GM19372 (cell line): Measurements from ENCODE around the gene FAM151A.

Source experiments
- ATAC-seq: cut with Tn5 transposase; IDR thresholded peaks from one replicate; pipeline ENCODE4 v1.9.1; 2021; ENCODE audit warnings: mild to moderate bottlenecking, low read depth, moderate library complexity; ENCODE audit not compliant: unreplicated experiment

Gene FAM151A

DNA sequence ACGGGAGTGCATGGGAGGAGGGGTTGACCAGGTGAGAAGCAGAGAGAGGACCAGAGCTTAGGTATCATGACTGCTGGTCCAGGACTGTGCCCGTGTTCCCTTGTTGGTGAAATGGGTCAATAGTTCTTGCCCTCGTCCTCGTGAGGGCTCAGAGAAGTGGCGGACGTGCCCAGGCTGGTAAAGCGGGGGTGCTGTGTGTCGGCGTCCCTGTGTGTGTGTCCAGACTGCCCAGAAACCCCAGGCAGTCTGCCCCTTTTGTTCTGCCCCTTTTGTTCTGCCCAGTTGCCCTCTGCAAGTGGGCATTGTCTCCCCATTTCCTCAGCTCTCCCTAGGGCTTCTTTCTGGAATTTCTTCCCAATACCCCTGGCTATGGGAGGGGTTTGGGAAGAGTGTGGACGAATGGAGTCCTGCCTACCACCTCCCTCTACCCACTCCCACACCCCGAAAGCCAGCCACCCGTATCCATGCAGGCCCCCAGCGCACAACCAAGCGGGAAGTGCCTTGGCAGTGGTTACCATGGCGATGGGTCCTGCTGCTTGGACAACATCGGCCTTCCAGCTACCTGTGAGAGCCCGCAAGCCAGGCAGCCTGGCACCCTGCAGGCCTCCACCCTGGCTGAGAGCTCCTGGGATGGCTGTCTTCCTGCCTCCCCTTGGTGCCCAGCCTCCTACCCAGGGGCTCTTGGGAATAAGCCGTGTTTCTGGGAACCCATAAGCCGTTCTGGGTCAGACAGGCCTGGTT is 40.6 kb downstream of the FAM151A start:
- no peak for ATAC-seq

DNA sequence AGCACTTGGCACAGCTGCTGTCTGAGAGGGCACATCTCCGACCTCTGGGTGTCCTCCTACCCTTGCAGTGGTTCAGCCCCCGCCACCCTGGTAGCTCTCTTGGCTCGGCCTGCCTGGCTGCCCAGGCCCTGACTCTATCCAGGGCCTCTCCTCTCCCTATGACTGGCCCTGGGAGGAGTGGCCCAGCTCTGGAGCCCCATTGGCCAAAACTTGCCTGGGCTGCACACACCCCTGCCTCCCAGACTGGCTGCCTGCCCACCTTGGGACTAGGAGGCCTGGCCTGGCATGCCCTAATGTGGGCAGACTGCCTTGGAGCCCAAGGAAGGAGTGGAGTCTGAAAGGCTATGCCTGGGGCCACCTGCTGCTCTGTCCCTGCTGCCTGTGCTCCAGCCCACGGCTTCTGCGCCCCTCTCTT is 41.7 kb downstream of the FAM151A start:
- ATAC-seq: no peak

DNA sequence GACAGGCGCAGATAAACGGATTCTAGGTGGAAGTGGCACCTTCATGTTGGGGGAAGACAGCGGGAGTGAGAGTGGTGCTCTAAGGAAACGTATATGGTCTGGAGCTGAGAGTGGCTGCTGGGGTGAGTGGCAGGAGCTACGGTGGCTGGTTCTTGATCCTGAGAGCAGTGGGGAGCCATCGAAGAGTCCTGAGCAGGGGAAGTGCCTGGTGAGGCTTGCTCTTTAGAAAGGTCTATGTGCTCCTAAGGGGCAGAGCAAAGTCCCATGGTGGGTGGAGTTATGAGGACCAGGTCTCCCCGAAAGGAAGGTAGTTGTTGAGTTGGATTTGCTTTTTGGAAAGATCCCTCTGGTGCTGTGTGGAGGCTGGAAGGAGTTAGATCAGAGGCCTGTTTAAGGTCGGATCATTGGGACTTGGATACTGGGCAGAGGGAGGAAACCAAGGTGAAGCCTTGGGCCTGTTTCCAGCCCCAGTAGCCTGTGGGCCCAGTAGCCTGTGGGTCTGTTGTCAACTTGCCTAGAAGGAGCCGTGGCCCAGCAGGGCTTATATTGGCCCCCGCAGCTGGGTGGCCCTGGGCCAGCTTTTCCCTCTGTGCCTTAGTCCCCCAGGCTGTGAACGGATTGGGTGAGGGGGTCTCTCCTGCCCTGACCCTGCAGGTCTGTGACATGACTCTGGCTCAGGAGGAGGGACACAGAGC is 42.3 kb downstream of the FAM151A start:
- ATAC-seq: no peak

DNA sequence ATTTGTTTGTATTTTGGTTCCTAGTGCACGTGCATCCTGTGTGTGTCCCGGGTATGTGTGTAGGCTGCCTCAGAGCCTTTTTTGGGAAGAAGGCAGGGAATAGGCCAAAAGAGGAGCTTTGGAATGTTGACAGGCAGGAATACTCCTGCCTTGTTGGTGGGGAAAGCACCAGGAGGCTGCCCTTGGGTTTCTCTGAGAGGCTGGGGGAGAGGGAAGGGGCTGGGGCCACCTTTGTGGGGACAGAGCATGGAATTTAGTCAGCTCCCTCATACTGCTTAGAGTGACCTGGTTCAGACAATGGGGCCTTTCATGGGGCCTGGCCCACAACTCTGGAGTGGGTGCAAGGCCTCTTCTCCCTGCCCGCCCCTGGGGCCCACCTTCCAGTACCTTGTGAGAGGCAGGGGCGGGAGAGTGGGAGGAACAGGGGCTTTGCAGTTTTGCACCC is 44.0 kb downstream of the FAM151A start:
- ATAC-seq: no peak

DNA sequence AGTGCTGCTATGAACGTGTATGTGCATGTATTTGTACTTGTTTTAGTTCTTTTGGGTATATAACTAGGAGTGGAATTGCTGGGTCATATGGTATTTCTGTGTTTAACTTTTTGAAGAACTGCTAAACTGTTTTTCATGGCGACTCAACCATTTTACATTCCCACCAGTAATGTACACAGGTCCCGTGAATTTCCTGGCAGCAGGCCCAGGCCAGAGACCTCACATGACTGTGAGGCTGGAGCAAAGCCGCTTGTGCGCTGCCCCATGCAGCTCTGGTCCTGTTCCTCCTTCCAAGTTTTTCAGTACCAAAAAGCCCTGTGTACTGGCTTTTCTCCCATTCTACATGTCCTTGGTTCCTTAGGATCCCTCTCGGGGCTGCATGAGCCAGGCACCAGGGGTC is 45.7 kb downstream of the FAM151A start:
- ATAC-seq: no peak

DNA sequence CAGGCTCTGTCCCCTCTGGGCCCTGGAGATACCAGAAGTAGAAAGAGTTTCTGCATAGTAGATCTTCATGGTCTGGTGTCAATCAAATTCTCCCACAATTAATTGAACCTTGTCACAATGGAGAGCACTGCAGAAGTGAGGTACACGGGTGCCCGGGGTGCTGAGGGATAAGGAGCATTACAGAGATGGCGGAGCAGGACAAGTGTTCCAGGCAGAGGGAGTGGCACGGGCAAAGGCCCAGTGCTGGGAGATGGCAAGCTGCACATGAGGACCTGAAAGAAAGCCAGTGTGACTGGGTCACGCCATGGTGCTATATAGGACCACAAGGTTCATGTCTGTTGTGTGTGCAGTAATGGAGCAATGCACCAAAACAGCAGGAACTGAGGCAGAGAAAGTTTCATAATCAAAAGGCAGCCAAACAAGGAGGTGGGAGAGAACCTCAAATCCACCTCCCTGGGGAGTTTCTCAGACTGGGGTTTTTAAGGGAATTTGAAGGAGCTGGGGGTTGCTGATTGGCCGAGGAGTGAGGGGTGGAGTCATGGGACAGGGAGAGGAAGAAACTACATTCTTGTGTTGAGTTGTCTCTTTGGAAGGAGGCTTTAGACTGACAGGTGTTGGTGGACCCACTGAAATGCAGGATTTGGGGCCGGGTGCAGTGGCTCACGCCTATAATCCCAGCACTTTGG is 47.6 kb downstream of the FAM151A start:
- ATAC-seq: no peak

DNA sequence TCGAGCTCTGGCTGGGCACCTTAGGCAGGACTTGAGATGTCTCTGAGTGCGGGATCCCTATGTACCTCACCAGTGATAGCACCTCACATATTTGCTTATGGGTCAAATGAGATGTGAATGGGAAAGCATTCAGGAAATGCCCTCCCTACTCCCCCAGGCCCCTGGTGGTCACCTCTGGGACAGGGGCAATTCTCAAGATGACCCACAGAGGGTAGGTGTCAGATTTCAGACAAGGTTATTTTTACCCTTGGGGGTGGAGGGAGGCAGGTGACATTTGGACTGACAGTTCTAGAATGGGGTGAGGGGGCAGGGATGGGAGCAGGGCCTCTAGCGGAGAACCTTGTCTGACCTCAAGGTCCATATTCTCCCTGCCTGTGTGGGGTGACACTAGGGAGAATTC is 48.2 kb downstream of the FAM151A start:
- ATAC-seq: no peak

DNA sequence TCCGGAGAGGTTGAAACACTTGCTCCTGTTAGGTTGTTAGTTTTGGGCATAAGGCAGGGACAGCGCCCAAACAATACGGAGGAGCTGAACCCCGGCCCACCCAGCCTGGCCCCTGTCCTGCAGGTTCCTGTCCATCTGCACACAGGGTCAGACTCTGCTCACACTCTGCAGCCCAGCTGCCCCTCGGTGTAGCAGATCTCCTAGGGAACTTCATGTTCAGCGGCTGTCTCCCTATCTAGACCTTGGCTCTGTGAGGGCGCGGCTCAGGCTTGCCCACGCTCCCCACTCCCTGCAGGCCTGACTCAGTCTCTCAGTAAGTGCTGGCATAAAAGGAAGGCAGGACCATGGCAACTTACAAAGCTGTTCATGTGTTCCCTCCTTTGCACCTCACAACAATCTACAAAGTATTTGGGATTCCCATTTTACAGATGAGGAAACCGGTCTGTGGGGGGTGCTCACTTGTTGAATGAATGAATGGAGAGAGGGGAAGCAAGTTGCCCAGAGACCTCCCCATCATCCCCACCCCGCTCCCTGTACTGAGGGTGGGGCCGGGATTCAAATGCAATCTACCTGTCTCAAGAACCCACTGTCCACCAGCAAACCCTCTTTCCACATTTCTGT is 49.1 kb downstream of the FAM151A start:
- ATAC-seq: no peak

DNA sequence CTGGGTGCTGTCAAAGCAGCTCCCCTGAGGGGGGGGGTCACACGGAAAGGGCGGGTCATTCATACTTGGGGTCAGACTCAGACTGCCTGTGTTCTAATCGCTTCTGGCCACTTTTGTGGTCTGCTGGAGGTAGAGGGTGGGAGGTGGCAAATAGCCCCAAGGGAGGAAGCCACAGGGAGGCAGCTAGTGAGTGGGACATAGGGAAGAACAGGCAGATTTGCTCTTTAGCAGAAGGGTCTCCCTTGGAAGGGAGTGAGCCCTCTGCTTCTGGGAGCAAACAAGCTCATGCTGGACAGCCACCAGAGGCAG is 50.8 kb downstream of the FAM151A start:
- no peak for ATAC-seq

DNA sequence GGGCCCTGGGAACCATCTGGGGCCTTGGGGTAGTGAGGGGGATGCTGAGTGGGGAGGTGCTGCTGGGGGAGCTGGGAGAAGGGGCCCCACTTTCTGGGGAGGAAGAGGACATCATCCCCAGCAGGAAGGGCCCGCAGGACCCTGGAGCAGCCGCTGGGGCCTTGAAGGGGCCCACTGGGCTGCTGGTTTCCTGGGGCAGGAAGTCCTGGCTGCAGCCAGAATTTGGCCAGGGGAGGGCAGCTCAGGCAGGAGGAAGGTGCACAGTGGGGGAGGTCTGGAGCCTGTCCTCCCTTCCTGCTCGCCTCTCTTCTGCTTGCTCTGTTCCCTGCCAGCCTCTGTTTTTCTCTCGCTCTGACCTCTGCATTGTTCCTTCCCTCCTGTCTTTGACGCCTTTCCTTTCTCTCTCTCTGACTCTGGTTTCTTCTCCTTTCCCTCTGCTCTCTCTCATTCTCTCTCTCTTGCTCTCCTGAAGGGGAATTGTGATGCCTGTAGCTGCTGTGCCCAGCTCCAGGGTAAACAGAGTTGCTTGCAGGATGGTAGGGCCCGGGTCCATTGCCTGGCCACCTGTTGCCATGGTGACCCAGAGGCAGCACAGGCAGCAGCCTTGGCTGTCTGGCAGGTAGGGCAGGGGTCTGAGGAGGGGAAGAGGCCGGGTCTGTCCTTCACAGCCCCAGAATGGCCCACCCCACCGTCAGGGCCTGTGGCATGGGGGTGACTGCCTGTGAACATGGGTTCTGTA is 51.4 kb downstream of the FAM151A start:
- ATAC-seq: no peak

DNA sequence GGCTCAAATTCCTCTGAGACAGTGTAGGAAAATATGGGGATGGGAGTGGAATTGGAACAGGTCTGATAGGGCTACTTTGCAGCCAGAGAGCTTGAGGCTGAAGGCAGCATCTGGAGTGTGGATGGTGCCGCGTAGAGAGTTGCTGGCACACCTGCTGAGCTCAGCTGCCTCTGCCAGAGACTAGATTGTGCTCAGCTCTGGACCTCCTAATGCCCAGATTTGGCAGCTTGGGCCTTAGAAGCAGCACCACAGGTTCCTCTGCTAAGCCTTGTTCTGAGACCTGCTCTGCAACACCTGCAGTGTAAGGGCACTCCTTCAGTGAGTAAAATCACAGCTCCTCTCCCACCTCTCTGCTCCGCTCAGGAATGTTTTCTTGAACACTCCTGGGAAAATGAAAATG is 52.0 kb downstream of the FAM151A start:
- ATAC-seq: no peak

DNA sequence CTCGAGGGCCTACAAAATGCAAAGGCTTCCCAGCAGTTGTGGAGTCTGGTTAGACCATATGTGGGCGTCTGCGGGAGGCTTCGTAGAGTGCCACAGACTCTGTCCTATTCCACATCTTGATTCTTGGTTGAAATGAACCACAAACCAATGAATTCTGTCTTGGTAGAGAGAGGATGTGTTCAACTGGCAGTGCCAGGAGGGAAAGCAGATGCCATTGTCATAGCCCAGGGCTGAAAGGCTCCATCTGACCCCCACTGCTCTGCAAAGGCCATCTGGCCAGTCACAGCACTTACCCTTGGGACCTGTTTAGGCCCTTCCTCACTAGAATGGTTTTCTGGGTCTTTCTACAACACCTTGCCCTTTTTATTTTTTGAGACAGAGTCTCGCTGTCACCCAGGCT is 53.2 kb downstream of the FAM151A start:
- ATAC-seq: no peak

DNA sequence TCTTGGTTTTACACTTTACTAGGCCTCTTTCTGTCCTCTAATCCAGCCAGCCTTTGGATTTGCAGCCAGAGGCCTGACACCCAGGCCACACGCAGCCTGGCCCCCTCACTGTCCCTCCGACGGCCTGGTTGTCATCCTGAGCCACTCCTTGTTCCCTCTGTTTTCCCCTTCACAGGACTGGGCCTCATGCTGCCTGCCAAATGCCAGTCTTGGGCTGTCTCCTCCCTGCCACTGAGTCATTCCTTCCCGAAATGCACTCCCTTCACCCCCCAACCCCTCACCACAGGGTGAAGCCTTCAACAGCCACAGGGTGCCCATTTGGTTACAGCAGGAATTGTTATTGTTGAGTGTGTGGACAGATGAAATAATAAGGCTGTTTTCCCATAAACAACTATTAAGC is 54.0 kb downstream of the FAM151A start:
- ATAC-seq: no peak

DNA sequence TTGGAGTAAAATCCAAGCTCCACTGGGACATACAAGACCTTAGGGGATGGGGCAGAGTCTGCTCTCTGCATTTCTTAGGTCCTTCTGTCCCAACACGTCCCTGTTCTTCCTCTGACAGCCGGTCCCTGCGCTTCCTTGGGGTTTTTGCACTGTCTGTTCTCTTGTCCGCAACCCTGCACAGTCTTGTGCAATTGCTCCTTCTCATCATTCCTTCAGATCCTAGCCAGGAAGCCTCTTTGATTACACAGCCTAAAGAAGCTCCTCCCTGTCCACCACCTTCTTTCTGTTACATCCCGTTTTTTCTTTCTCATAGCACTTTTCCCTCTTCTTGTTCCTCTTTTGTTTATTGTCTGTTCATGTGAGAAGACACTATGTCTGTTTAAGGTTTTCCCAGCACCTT is 55.4 kb downstream of the FAM151A start:
- ATAC-seq: no peak

DNA sequence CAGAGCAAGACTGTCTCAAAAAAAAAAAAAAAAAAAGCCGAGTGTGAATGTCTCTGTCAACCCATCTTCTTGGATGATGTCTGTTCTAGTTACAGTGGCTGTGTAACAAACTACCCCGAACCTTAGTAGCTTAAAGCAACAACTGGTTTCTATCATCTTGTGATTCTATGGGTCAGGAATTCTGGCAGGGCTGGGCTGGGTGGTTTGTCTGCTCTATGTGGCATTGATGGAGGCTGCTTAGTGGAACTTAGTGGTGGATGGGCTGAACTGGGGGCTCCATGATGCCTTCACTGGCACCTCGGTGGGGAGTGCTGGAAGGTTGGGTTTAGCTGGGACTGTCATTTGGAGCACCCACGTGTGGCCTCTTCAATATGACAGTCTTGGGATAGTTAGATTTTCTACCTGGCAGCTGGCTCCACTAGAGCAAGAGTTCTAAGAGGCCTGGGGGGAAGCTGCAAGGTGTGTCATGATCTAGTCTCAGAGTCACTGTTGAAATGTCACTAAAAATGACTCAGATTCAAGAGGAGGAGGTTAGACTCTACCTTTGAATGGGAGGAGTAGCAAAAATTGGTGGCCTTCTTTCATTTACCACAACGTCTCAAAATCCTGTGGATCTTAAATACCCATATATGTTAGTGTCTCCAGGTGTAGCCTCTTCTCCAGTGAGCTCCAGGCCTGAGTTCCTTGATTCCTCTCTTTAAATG is 56.7 kb downstream of the FAM151A start:
- ATAC-seq: no peak

DNA sequence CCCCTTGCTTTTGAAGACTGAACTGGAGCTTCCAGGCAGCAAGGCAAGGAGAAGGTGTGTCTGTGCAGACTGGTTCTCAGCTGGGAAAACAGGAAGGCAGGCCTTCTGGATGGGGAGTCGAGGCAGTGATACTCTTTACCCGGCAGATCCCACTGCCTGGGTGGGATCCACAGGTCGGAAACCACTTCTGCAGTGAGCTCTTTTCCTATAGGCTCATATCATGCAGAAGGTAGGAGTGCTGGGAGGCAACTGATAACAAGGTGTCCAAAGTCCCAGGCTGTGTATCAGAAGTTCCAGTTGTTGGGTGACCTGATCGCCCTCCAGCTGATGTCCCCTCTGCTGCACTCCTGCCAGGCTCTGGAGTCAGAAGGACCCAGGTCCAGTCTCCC is 58.2 kb downstream of the FAM151A start:
- no peak for ATAC-seq

DNA sequence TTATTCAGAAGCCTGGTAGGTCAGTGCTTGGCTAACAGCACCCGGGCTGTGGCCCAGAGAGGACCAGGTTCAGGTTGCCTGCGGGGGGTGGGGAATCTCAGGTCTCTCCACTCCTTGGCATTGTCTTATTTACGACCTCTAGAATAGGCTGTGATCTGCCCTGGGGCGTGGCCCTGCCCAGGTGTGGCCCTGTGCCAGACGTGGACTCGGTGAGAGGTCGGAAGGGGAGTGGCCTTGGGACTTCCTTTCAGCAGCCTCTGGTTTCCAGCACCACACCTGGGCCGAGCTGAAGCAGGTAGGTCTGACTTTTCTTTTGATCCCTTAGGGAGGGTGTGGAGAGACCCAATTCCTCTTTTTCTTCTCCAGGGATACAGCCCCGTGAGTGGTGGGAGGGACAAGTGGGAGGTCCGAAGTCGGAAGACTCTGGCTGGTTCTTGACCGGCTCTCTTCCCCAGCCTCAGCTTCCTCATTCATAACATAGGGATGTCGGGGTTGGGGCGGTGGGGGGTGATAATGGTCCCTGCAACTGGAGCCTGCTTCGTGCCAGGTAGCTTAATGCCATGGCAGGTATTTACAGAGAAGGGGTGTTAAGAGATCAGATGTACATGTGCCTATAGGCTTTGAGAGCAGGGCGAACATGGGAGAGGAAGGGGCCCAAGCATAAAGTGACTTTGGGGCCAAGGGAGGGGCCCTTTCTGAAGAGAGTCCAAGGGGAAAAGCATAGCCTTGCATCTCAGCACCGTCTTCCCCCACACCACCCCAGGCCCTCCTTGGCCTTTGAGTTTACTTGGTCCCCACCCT is 58.8 kb downstream of the FAM151A start:
- no peak for ATAC-seq

DNA sequence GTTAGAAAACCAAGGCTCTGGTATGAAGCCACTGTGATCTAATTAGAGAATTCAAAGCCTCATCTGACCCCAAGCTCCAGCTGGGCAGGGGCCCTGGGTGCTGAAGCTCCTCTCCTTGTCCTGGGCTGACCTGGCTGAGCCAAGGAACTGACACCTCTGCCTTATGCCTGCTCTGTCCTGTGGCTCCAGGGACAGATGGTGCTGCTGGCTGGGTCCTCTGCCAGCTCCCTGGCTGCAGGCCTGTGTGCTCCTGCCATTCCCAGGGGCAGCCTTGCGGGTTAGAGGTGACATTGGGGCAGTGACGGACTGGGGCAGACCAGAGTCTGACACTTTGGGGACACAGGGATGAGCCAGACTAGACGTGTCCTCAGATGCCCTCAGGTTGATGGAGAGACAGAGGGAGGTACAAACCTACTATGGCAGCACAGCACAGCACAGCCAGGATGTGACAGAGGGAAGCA is 63.5 kb downstream of the FAM151A start:
- no peak for ATAC-seq
